ENCODE measurements around the gene EIF4E2. TPM values are rescaled to one million over a fixed set of nuclear protein-coding genes. Genes with fewer than 3 reads are reported as not detected.

The EIF4E2 gene
- total RNA-seq, 4 donors from 2014 or later = 29.2 to 44.7 (median 34.6) TPM

- WGBS, 2 donors = 21 to 39% methylated on average over 4 of the region's 4 CpGs
- no peak for TF ChIP-seq POLR2A (IDR thresholded peaks at IDR 0.05)
- no peak for TF ChIP-seq CTCF (IDR thresholded peaks at IDR 0.05)
- intact Hi-C loops (cut with DNase I; ENCODE audit: low total_unique reads) = no loop called here
- peak in 1 of 2 donors; percentile 58 for DNase-seq (ENCODE audit: low spot score in 2 of 2)
- no peak overlapping the region for H3K4me3 ChIP-seq (ENCODE audit: low read depth, poor library complexity, severe bottlenecking)
Observed at GRCh38 chr2:232538671-232539070, 11.8 kb upstream of the EIF4E2 start.

- intact Hi-C loops (cut with DNase I; ENCODE audit: low total_unique reads) = no loop called here
- 56 to 61% methylated on average over 18 to 19 of the region's 23 CpGs for WGBS, 2 donors
- TF ChIP-seq POLR2A (IDR thresholded peaks at IDR 0.05) (no peak), CTCF (IDR thresholded peaks at IDR 0.05) (no peak)
- DNase-seq (ENCODE audit: low spot score in 2 of 2) = peak in 1 of 2 donors; percentile 83
- no peak within 1 kb of the TSS for H3K4me3 ChIP-seq (ENCODE audit: low read depth, poor library complexity, severe bottlenecking)
Observed at GRCh38 chr2:232539298-232540231, 10.9 kb upstream of the EIF4E2 start, which contains the start of gene CHRNG. Gene CHRNG (plus strand): TSS chr2:232539692. CDS start chr2:232539748, 56 bp downstream.

GRCh38 chr2:232540441-232541041, 9.9 kb upstream of the EIF4E2 start:
- DNase-seq (ENCODE audit: low spot score in 2 of 2) = peak in 1 of 2 donors; percentile 68
- TF ChIP-seq CTCF (IDR thresholded peaks at IDR 0.05) (no peak), POLR2A (IDR thresholded peaks at IDR 0.05) (no peak)
- intact Hi-C loops (cut with DNase I; ENCODE audit: low total_unique reads) = no loop called here
- WGBS, 2 donors = 74 to 81% methylated on average over 17 of the region's 17 CpGs
- H3K4me3 ChIP-seq (ENCODE audit: low read depth, poor library complexity, severe bottlenecking) = no peak overlapping the region

- TF ChIP-seq POLR2A (IDR thresholded peaks at IDR 0.05) (no peak), CTCF (IDR thresholded peaks at IDR 0.05) (no peak)
- WGBS, 2 donors = 61 to 66% methylated on average over 19 of the region's 19 CpGs
- peak in 1 of 2 donors; percentile 75 for DNase-seq (ENCODE audit: low spot score in 2 of 2)
- intact Hi-C loops (cut with DNase I; ENCODE audit: low total_unique reads) = no loop called here
- no peak overlapping the region for H3K4me3 ChIP-seq (ENCODE audit: low read depth, poor library complexity, severe bottlenecking)
Observed at GRCh38 chr2:232541195-232541960, 9.1 kb upstream of the EIF4E2 start.

- intact Hi-C loops (cut with DNase I; ENCODE audit: low total_unique reads) = no loop called here
- H3K4me3 ChIP-seq (ENCODE audit: low read depth, poor library complexity, severe bottlenecking) = no peak overlapping the region
- TF ChIP-seq CTCF (IDR thresholded peaks at IDR 0.05) (no peak), POLR2A (IDR thresholded peaks at IDR 0.05) (no peak)
- 62 to 67% methylated on average over 8 to 9 of the region's 9 CpGs for WGBS, 2 donors
- DNase-seq (ENCODE audit: low spot score in 2 of 2) = peak in 1 of 2 donors; percentile 50
Observed at GRCh38 chr2:232541961-232542714, 8.4 kb upstream of the EIF4E2 start.
